H1 (cell line): ENCODE measurements around the gene SPANXN4. TPM values are rescaled to one million over a fixed set of nuclear protein-coding genes. Genes with fewer than 3 reads are reported as not detected.
A peak's percentile ranks its signal among the peaks of the same experiment; 100 is the strongest.

Experiments
- CTCF ChIA-PET: fragments of 300-600 bp; sonication (Branson Sonifier 250); formaldehyde crosslinking; loops from one replicate; lab custom pipeline; 2021; ENCODE audit not compliant: partially characterized antibody; lab: Charles Lee
- POLR2A ChIA-PET: fragments of 300-600 bp; sonication (Branson Sonifier 250); formaldehyde crosslinking; loops from one replicate; lab custom pipeline; 2021; ENCODE audit warnings: inconsistent platforms; ENCODE audit not compliant: partially characterized antibody; lab: Charles Lee
- DNase-seq, 2 experiments: peaks; one replicate each; pipeline versions ENCODE4 v3.0.0 to v3.0.0-alpha.2; 2010 to 2022; ENCODE audit warnings: low spot score in 2 of 2, low read depth in 1 of 2, mixed read lengths in 1 of 2
- FAIRE-seq: peaks from 2 replicates; lab custom pipeline; 2011; peaks lifted over from hg19 to GRCh38; lab: Jason Lieb, UNC
- H2AFZ ChIP-seq: 2 replicates; pipeline ENCODE4 v1.8.1; 2012; ENCODE audit warnings: low read length, inconsistent platforms
- H2AK5ac ChIP-seq: 2 replicates; pipeline ENCODE4 v1.6.1; 2013; ENCODE audit warnings: low read depth, low read length
- H2BK120ac ChIP-seq: replicated peaks from 2 replicates; pipeline ENCODE3; 2013; ENCODE audit warnings: low read depth, low read length, inconsistent platforms
- H2BK12ac ChIP-seq: 2 replicates; pipeline ENCODE4 v1.6.1; 2013; ENCODE audit warnings: low read depth, low read length
- H2BK15ac ChIP-seq: 2 replicates; pipeline ENCODE4 v1.6.1; 2013; ENCODE audit warnings: low read length
- H2BK20ac ChIP-seq: 2 replicates; pipeline ENCODE4 v1.6.1; 2013; ENCODE audit warnings: low read length
- H2BK5ac ChIP-seq: 2 replicates; pipeline ENCODE4 v1.6.1; 2013; ENCODE audit warnings: low read depth, low read length
- H3K14ac ChIP-seq: 2 replicates; pipeline ENCODE4 v1.6.1; 2013; ENCODE audit warnings: inconsistent platforms; ENCODE audit not compliant: insufficient read length
- H3K18ac ChIP-seq: 2 replicates; pipeline ENCODE4 v1.6.1; 2013; ENCODE audit warnings: low read length; ENCODE audit errors: extremely low read depth
- H3K23ac ChIP-seq: 2 replicates; pipeline ENCODE4 v1.6.1; 2013; ENCODE audit warnings: inconsistent platforms; ENCODE audit not compliant: insufficient read length
- H3K23me2 ChIP-seq: 2 replicates; pipeline ENCODE4 v1.6.1; 2013; ENCODE audit warnings: low read depth, low read length
- H3K27ac ChIP-seq: 2 replicates; pipeline ENCODE4 v1.6.1; 2011; ENCODE audit warnings: low read depth, low read length, inconsistent platforms
- H3K27me3 ChIP-seq, 4 experiments: replicated peaks in 1 of 4; 1 replicate in 1 of 4; 2 replicates in 3 of 4; pipeline versions ENCODE4 v1.6.1 to v1.8.1; 2011 to 2013; ENCODE audit warnings: low read length in 3 of 4, mild to moderate bottlenecking in 3 of 4, inconsistent platforms in 2 of 4, mixed read lengths in 2 of 4, moderate library complexity in 1 of 4; ENCODE audit not compliant: control insufficient read depth in 3 of 4, insufficient read depth in 3 of 4; ENCODE audit errors: extremely low read depth in 1 of 4
- H3K36me3 ChIP-seq, 4 experiments: 2 replicates each; pipeline versions ENCODE4 v1.6.1 to v1.8.1; 2011 to 2013; ENCODE audit warnings: mild to moderate bottlenecking in 4 of 4, low read length in 3 of 4, moderate library complexity in 2 of 4, control low read depth in 1 of 4, inconsistent platforms in 1 of 4; ENCODE audit not compliant: insufficient read depth in 4 of 4, control insufficient read depth in 2 of 4
- H3K4ac ChIP-seq: replicated peaks from 2 replicates; pipeline ENCODE3; 2013; ENCODE audit warnings: low read length, low read depth, mixed read lengths, inconsistent platforms; ENCODE audit not compliant: insufficient read length
- H3K4me1 ChIP-seq, 4 experiments: replicated peaks in 1 of 4; 1 replicate in 1 of 4; 2 replicates in 3 of 4; pipeline versions ENCODE4 v1.6.1 to v1.8.1; 2011 to 2013; ENCODE audit warnings: low read length in 3 of 4, inconsistent platforms in 2 of 4, mixed read lengths in 1 of 4; ENCODE audit not compliant: insufficient read depth in 4 of 4, control insufficient read depth in 3 of 4
- H3K4me2 ChIP-seq, 2 experiments: 2 replicates each; pipeline versions ENCODE4 v1.6.1 to v1.8.1; 2011 to 2013; ENCODE audit warnings: low read depth in 2 of 2, low read length in 2 of 2, control low read depth in 1 of 2, inconsistent platforms in 1 of 2, mild to moderate bottlenecking in 1 of 2; ENCODE audit not compliant: insufficient read depth in 1 of 2
- H3K4me3 ChIP-seq, 4 experiments: fragments of 200-600, 300-600 bp in 1 of 4; sonication (generic), shearing (Covaris generic), sonication (Bioruptor Twin) in 1 of 4; 2 replicates each; pipeline versions ENCODE4 v1.5.1 to v1.8.1; 2011 to 2016; ENCODE audit warnings: low read length in 4 of 4, low read depth in 3 of 4, control low read depth in 2 of 4, inconsistent platforms in 2 of 4, mild to moderate bottlenecking in 2 of 4, mixed read lengths in 1 of 4, moderate library complexity in 1 of 4; ENCODE audit not compliant: insufficient read depth in 2 of 4; ENCODE audit errors: extremely low read depth in 1 of 4
- H3K56ac ChIP-seq: replicated peaks from 2 replicates; pipeline ENCODE3; 2013; ENCODE audit warnings: low read depth, mild to moderate bottlenecking, mixed read lengths, low read length, inconsistent platforms; ENCODE audit not compliant: insufficient read length
- H3K79me1 ChIP-seq: 2 replicates; pipeline ENCODE4 v1.6.1; 2013; ENCODE audit warnings: low read depth, low read length, control low read depth
- H3K79me2 ChIP-seq, 2 experiments: 2 replicates each; pipeline versions ENCODE4 v1.6.1 to v1.8.1; 2012 to 2013; ENCODE audit warnings: low read length in 2 of 2, mild to moderate bottlenecking in 2 of 2, inconsistent platforms in 1 of 2; ENCODE audit not compliant: insufficient read depth in 2 of 2, control insufficient read depth in 1 of 2
- H3K9ac ChIP-seq, 4 experiments: replicated peaks in 1 of 4; 1 replicate in 1 of 4; 2 replicates in 3 of 4; pipeline versions ENCODE4 v1.6.1 to v1.8.1; 2011 to 2013; ENCODE audit warnings: low read depth in 3 of 4, low read length in 3 of 4, control low read depth in 2 of 4, mild to moderate bottlenecking in 2 of 4, moderate library complexity in 2 of 4, inconsistent platforms in 1 of 4; ENCODE audit errors: extremely low read depth in 1 of 4
- H3K9me3 ChIP-seq, 2 experiments: 2 replicates each; pipeline versions ENCODE4 v1.6.1 to v1.8.1; 2012 to 2013; ENCODE audit warnings: mild to moderate bottlenecking in 2 of 2, moderate library complexity in 2 of 2, control low read depth in 1 of 2, inconsistent platforms in 1 of 2, low read depth in 1 of 2, low read length in 1 of 2, mixed read lengths in 1 of 2; ENCODE audit not compliant: insufficient read depth in 2 of 2
- H4K20me1 ChIP-seq, 2 experiments: replicated peaks in 1 of 2; 2 replicates each; pipeline versions ENCODE3 to v1.8.1; 2011 to 2013; ENCODE audit warnings: inconsistent platforms in 2 of 2, low read length in 2 of 2, mild to moderate bottlenecking in 1 of 2; ENCODE audit not compliant: insufficient read depth in 2 of 2, control insufficient read depth in 1 of 2
- H4K5ac ChIP-seq: 2 replicates; pipeline ENCODE4 v1.6.1; 2013; ENCODE audit warnings: low read length, low read depth, mixed read lengths, inconsistent platforms; ENCODE audit not compliant: insufficient read length
- H4K8ac ChIP-seq: 2 replicates; pipeline ENCODE4 v1.8.0; 2013; ENCODE audit warnings: mild to moderate bottlenecking, moderate library complexity, low read length, inconsistent platforms; ENCODE audit not compliant: insufficient read depth; ENCODE audit errors: extremely low read depth
- H4K91ac ChIP-seq: replicated peaks from 2 replicates; pipeline ENCODE3; 2013; ENCODE audit warnings: low read length, mixed read lengths, inconsistent platforms; ENCODE audit not compliant: insufficient read length
- BCL11A ChIP-seq, 2 experiments: IDR thresholded peaks; one replicate each; pipeline ENCODE4 v1.6.1; 2011; ENCODE audit warnings: low read depth in 2 of 2, low read length in 2 of 2, mild to moderate bottlenecking in 2 of 2
- CBX5 ChIP-seq: fragments of 300-800, 300-1000 bp; sonication (generic); IDR thresholded peaks from 2 replicates; pipeline ENCODE4 v1.7.1; 2016; ENCODE audit warnings: antibody characterized with exemption, low read length, low read depth
- RFX5 ChIP-seq: IDR thresholded peaks from 2 replicates; pipeline ENCODE4 v1.6.1; 2011; ENCODE audit warnings: low read depth, low read length, improper control_type of control experiment, borderline replicate concordance
- SRF ChIP-seq: IDR thresholded peaks from 2 replicates; pipeline ENCODE4 v1.6.1; 2011; ENCODE audit warnings: mild to moderate bottlenecking, low read depth, low read length, moderate library complexity
- TEAD4 ChIP-seq: IDR thresholded peaks from 2 replicates; pipeline ENCODE4 v1.6.1; 2012; ENCODE audit warnings: low read depth, low read length, inconsistent platforms, mixed read lengths
- WGBS, 2 experiments: shearing (Covaris generic) in 1 of 2; methylation state at CpG; one replicate each; pipeline versions ENCODE4 v1.1.6 to v1.1.7; 2013 to 2015; ENCODE audit warnings: low lambda C conversion rate in 2 of 2, mixed read lengths in 2 of 2, inconsistent platforms in 1 of 2, low coverage in 1 of 2, missing lambda C conversion rate in 1 of 2; ENCODE audit not compliant: insufficient replicate concordance in 2 of 2, insufficient coverage in 1 of 2, insufficient read length in 1 of 2; ENCODE audit errors: extremely low coverage in 1 of 2, missing lambda C conversion rate in 1 of 2; 5-methylcytosine and 5-hydroxymethylcytosine counted together
- polyA plus RNA-seq, 7 experiments: library from polyadenylated mRNA; depleted of rRNA in 3 of 7; stranded (reverse) in 5 of 7; unstranded in 2 of 7; fragments of >200 nt in 5 of 7; fragments of 200-250 nt in 2 of 7; gene quantifications; 1 replicate in 5 of 7; 2 replicates in 1 of 7; 4 replicates in 1 of 7; pipeline versions ENCODE4 v1.2.1 to v1.2.3, GENCODE V29; 2011 to 2013; ENCODE audit warnings: missing spikeins in 2 of 7, mixed read lengths in 2 of 7
- total RNA-seq: library from RNA; stranded (reverse); fragmentation: NEBNext Ultra II Directional; extraction: Animal tissue kit (Norgen Biotek cat#: 25700); gene quantifications from 2 replicates; pipeline ENCODE4 v1.2.1, GENCODE V29; 2021

The SPANXN4 gene
- total and polyA plus RNA-seq, 2 of the 8 experiments (the other 6 are each of a cell fraction or from before 2014, with no cell fraction given): not detected

DNA sequence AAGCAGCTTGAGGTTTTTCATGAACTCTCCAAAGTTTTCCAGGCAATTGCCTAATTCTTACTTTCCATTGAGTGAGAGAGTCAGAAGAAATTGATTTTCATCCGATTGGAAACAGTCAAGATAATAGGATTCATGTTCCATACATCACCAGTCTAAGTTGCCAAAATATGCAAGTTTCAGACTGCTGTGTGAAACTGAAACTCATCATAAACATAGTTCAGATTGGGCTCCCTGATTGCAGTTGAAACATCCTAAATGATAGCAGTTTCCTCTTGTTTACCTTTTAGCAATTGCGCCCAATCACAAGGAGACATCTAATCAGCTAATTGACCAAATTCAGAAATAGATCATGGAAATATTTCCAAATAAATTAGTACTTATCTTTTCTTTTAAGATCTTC lies 56.8 kb downstream of the SPANXN4 start:
- no peak overlapping the region for H2BK12ac ChIP-seq
- no peak overlapping the region for H2BK5ac ChIP-seq
- peak; percentile 13 for FAIRE-seq
- no peaks in the 10 kb centered on the region for H3K79me2 ChIP-seq
- no peak overlapping the region for H4K91ac ChIP-seq
- no peak overlapping the region for H3K27ac ChIP-seq
- no peak overlapping the region for H2BK15ac ChIP-seq
- H3K14ac ChIP-seq: no peak overlapping the region
- no peak overlapping the region for H4K5ac ChIP-seq
- TF ChIP-seq RFX5: no peak
- TF ChIP-seq SRF: no peak
- no peak for TF ChIP-seq CBX5
- no peak for TF ChIP-seq BCL11A (IDR thresholded peaks at IDR 0.05; ENCODE audit: low read depth in 2 of 2, low read length in 2 of 2)
- TF ChIP-seq TEAD4: no peak
- H4K8ac ChIP-seq: no peak overlapping the region
- H2AFZ ChIP-seq: no peak overlapping the region
- no peak for DNase-seq
- H3K36me3 ChIP-seq: no peaks in the 10 kb centered on the region
- peaks cover 6 to 11% of the 10 kb centered on the region in 2 experiments; a peak in 2 of 4 replicates for H3K9me3 ChIP-seq
- ChIA-PET CTCF (no interaction called here), POLR2A (no interaction called here)
- no peak overlapping the region for H3K4me3 ChIP-seq
- no peak overlapping the region for H3K4me2 ChIP-seq
- no peaks in the 10 kb centered on the region; a peak in 1 of 7 replicates for H3K4me1 ChIP-seq
- H3K79me1 ChIP-seq: no peaks in the 10 kb centered on the region
- H2AK5ac ChIP-seq: no peak overlapping the region
- no peak overlapping the region for H3K9ac ChIP-seq
- H3K23ac ChIP-seq: no peak overlapping the region
- H3K56ac ChIP-seq: no peak overlapping the region
- H4K20me1 ChIP-seq: no peaks in the 10 kb centered on the region
- H3K23me2 ChIP-seq: no peaks in the 10 kb centered on the region
- no peak overlapping the region for H2BK120ac ChIP-seq
- H3K27me3 ChIP-seq: 0 out of 7 replicates have a peak, but pooled peaks cover 0 to 2% (median 0%) of the 10 kb centered on the region in 4 experiments
- no peak overlapping the region for H2BK20ac ChIP-seq
- no peak overlapping the region for H3K4ac ChIP-seq
- H3K18ac ChIP-seq: no peak overlapping the region
- 95% methylated on average over 2 of the region's 2 CpGs; no CpG with 5 or more reads in 1 of the 2 experiments for WGBS, 2 experiments
